Adipocyte (in vitro differentiated cells): Measurements from ENCODE around the gene ACVR1.
"Not testable (repeated sequence)": the region's sequence is repeated elsewhere in the genome, so short reads cannot be mapped to it uniquely, and the experiment has no call there.

Source experiments
- DNase-seq: peaks from one replicate; pipeline ENCODE4 v3.0.0-alpha.2; 2015; ENCODE audit warnings: low read depth
- H3K27me3 ChIP-seq: replicated peaks from 2 replicates; pipeline ENCODE4 v1.7.0; 2013; ENCODE audit warnings: mild to moderate bottlenecking, low read length, moderate library complexity; ENCODE audit not compliant: control insufficient read depth, insufficient read depth
- H3K36me3 ChIP-seq: 2 replicates; pipeline ENCODE4 v1.7.0; 2013; ENCODE audit warnings: low read length, mild to moderate bottlenecking, moderate library complexity; ENCODE audit not compliant: control insufficient read depth, insufficient read depth, severe bottlenecking
- H3K4me1 ChIP-seq: 2 replicates; pipeline ENCODE4 v1.7.0; 2013; ENCODE audit warnings: mild to moderate bottlenecking, low read length, moderate library complexity; ENCODE audit not compliant: control insufficient read depth, insufficient read depth
- H3K4me3 ChIP-seq: 2 replicates; pipeline ENCODE4 v1.7.0; 2013; ENCODE audit warnings: mild to moderate bottlenecking, low read length, moderate library complexity
- H3K9ac ChIP-seq: 2 replicates; pipeline ENCODE4 v1.7.0; 2013; ENCODE audit warnings: mild to moderate bottlenecking, low read length, moderate library complexity
- H3K9me3 ChIP-seq: 2 replicates; pipeline ENCODE4 v1.7.0; 2013; ENCODE audit warnings: mild to moderate bottlenecking, low read length, moderate library complexity; ENCODE audit not compliant: control insufficient read depth

Gene ACVR1

GRCh38 chr2:157779794-157780193 is 96.3 kb downstream of the ACVR1 start:
- no peak overlapping the region for H3K9ac ChIP-seq

GRCh38 chr2:157777427-157777826 is 98.7 kb downstream of the ACVR1 start:
- Histone ChIP-seq H3K9me3 (no peaks in the 10 kb centered on the region), H3K27me3 (no peaks in the 10 kb centered on the region), H3K36me3 (peaks cover 55% of the 10 kb centered on the region), H3K4me1 (no peaks in the 10 kb centered on the region), H3K9ac (no peak overlapping the region), H3K4me3 (no peak overlapping the region)
- DNase-seq = peak; percentile 75

More at GRCh38 chr2:157779794-157780193, 96.3 kb downstream of the ACVR1 start:
- no peak for DNase-seq
- Histone ChIP-seq H3K4me3 (no peak overlapping the region), H3K36me3 (peaks cover 39% of the 10 kb centered on the region), H3K4me1 (peaks cover 11% of the 10 kb centered on the region), H3K9me3 (no peaks in the 10 kb centered on the region), H3K27me3 (no peaks in the 10 kb centered on the region)

- Histone ChIP-seq H3K4me1 (no peaks in the 10 kb centered on the region), H3K9me3 (no peaks in the 10 kb centered on the region), H3K4me3 (no peak overlapping the region), H3K27me3 (no peaks in the 10 kb centered on the region), H3K36me3 (peaks cover 71% of the 10 kb centered on the region), H3K9ac (no peak overlapping the region)
- no peak for DNase-seq
Observed at GRCh38 chr2:157771234-157771633, 104.9 kb downstream of the ACVR1 start.

- DNase-seq = no peak
- no peaks in the 10 kb centered on the region for H3K27me3 ChIP-seq
- no peaks in the 10 kb centered on the region for H3K9me3 ChIP-seq
- H3K4me1 ChIP-seq = no peaks in the 10 kb centered on the region
- H3K4me3 ChIP-seq = no peak overlapping the region
- H3K9ac ChIP-seq = no peak overlapping the region
- H3K36me3 ChIP-seq = peaks cover 72% of the 10 kb centered on the region
Observed at GRCh38 chr2:157769856-157770255, 106.3 kb downstream of the ACVR1 start.

- no peak overlapping the region for H3K4me3 ChIP-seq
- no peak overlapping the region for H3K9ac ChIP-seq
- no peak for DNase-seq
- H3K9me3 ChIP-seq = peaks cover 5% of the 10 kb centered on the region
- peaks cover 8% of the 10 kb centered on the region for H3K4me1 ChIP-seq
- H3K27me3 ChIP-seq = no peaks in the 10 kb centered on the region
- H3K36me3 ChIP-seq = peaks cover 67% of the 10 kb centered on the region
Observed at GRCh38 chr2:157764386-157764785, 111.7 kb downstream of the ACVR1 start.

GRCh38 chr2:157761520-157761919 is 114.6 kb downstream of the ACVR1 start:
- peaks cover 62% of the 10 kb centered on the region for H3K36me3 ChIP-seq
- no peaks in the 10 kb centered on the region for H3K27me3 ChIP-seq
- peak; percentile 37 for DNase-seq
- H3K4me1 ChIP-seq = peaks cover 8% of the 10 kb centered on the region
- no peak overlapping the region for H3K9ac ChIP-seq
- no peak overlapping the region for H3K4me3 ChIP-seq
- peaks cover 15% of the 10 kb centered on the region for H3K9me3 ChIP-seq

- peaks cover 17% of the 10 kb centered on the region for H3K9me3 ChIP-seq
- H3K4me1 ChIP-seq = peaks cover 8% of the 10 kb centered on the region
- H3K27me3 ChIP-seq = no peaks in the 10 kb centered on the region
- peaks cover 56% of the 10 kb centered on the region for H3K36me3 ChIP-seq
- DNase-seq = no peak
- H3K9ac ChIP-seq = no peak overlapping the region
- H3K4me3 ChIP-seq = no peak overlapping the region
Observed at GRCh38 chr2:157760949-157761348, 115.2 kb downstream of the ACVR1 start.

GRCh38 chr2:157759855-157760254 is 116.3 kb downstream of the ACVR1 start:
- H3K9ac ChIP-seq = no peak overlapping the region
- no peak overlapping the region for H3K4me3 ChIP-seq
- H3K9me3 ChIP-seq = peaks cover 25% of the 10 kb centered on the region
- H3K4me1 ChIP-seq = peaks cover 8% of the 10 kb centered on the region
- H3K36me3 ChIP-seq = peaks cover 49% of the 10 kb centered on the region
- H3K27me3 ChIP-seq = no peaks in the 10 kb centered on the region
- DNase-seq = no peak

GRCh38 chr2:157758586-157758985 is 117.5 kb downstream of the ACVR1 start:
- H3K4me1 ChIP-seq = peaks cover 8% of the 10 kb centered on the region
- no peak overlapping the region for H3K4me3 ChIP-seq
- H3K9me3 ChIP-seq = peaks cover 25% of the 10 kb centered on the region
- DNase-seq = no peak
- H3K9ac ChIP-seq = no peak overlapping the region
- no peaks in the 10 kb centered on the region for H3K27me3 ChIP-seq
- peaks cover 43% of the 10 kb centered on the region for H3K36me3 ChIP-seq

GRCh38 chr2:157757500-157757899 is 118.6 kb downstream of the ACVR1 start:
- DNase-seq = no peak
- Histone ChIP-seq H3K4me1 (peaks cover 8% of the 10 kb centered on the region), H3K27me3 (no peaks in the 10 kb centered on the region), H3K9ac (no peak overlapping the region), H3K4me3 (no peak overlapping the region), H3K9me3 (peaks cover 25% of the 10 kb centered on the region), H3K36me3 (peaks cover 36% of the 10 kb centered on the region)

GRCh38 chr2:157756447-157756846 is 119.7 kb downstream of the ACVR1 start:
- not testable (repeated sequence) for H3K4me3 ChIP-seq, H3K4me1 ChIP-seq, H3K9ac ChIP-seq, DNase-seq, H3K27me3 ChIP-seq
- Histone ChIP-seq H3K36me3 (peaks cover 29% of the 10 kb centered on the region), H3K9me3 (peaks cover 20% of the 10 kb centered on the region)

GRCh38 chr2:157751462-157752058 is 124.6 kb downstream of the ACVR1 start:
- H3K4me1 ChIP-seq = peaks cover 42% of the 10 kb centered on the region
- no peaks in the 10 kb centered on the region for H3K27me3 ChIP-seq
- H3K4me3 ChIP-seq = no peak overlapping the region
- peaks cover 4% of the 10 kb centered on the region for H3K36me3 ChIP-seq
- peak; percentile 4 for DNase-seq
- peaks cover 10% of the 10 kb centered on the region for H3K9me3 ChIP-seq
- H3K9ac ChIP-seq = no peak overlapping the region
